ENCODE results near the gene PTGR1.
"Not testable (repeated sequence)": the region's sequence is repeated elsewhere in the genome, so short reads cannot be mapped to it uniquely, and the experiment has no call there.

PTGR1 gene

DNA sequence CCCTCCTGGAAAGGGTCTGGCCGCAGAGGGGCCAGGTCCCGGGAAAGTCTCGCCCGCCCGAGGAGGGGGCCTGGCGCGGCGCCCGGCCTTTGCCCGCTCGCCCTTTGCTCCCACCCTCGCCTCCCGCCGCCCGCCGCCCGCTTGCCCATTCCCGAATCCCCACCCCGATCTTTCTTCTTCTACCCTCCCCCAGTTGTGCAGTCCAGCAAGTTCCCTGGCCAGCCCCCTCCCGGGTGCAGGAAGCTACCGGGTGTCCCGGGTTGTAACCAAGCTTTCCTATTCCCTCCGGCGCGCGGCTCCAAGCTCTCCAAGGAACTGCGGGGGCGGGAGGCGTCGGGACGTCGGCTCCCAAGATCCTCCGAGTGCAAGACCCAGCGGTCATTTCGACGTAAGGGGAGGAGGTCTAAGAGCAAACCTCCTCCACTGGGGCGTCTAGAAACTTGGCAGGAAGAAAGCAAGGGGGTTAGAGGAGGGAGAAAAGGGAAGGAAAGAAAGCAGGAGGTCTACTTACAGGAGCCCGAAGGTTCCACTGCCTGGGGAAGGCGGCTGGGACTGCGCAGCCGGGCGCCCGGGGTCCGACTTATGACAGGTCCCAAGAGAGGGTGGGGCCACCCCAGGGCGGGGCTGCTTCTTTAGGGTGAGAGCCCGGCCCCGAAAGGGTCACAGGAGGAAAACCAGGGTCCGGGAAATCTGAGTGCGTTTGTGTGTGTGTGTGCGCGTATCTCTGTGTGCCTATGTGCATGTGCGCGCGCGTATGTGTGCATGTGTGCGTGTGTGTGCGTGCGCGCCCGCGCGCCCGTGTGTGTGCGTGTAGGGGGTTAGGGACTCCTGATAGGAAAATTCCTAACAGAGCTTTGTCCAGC is at the start of gene PTGR1:
TSS of gene PTGR1 (minus strand) at position 556 of the 863 bp plus-strand sequence. CDS start 2,225 bp downstream, outside the sequence.
- peak; percentile 73 for DNase-seq (ENCODE audit: low spot score)

DNA sequence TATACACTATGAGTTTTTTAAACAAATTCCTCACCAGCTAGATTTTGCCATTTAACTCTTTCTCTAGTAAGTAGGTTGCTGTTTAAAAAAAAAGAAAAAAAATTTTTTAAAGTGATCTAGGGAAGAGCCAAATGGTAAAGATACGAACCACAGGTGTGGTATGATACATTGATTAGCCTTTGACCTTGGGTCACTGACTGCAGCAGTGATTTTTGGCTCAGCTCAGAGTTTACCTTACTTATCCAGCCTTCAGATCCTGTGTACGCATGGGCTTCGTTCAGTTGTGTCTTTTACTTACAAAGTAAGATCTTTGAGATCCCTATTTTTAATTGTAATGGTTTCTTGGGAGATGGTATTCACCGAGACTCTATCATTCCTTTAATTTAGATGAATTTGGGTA is 49.6 kb upstream of the PTGR1 start:
- DNase-seq (ENCODE audit: low spot score): no peak

DNA sequence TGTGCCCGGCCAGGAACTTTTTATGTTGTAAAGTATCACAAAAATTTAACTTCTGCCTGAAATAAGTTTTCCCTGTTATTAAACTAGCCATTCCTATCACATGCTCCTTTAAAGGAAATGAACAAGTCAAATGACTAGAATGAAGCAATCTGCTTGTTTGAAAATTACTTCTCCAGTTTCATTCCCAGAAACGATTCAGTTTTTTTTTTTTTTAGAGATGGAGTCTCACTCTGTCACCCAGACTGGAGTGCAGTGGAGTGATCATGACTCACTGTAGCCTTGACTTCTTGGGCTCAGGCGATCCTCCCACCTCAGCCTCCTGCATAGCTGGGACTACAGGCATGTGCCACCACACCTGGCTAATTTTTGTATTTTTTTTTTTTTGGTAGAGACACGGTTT is 48.6 kb upstream of the PTGR1 start:
- DNase-seq (ENCODE audit: low spot score): no peak

DNA sequence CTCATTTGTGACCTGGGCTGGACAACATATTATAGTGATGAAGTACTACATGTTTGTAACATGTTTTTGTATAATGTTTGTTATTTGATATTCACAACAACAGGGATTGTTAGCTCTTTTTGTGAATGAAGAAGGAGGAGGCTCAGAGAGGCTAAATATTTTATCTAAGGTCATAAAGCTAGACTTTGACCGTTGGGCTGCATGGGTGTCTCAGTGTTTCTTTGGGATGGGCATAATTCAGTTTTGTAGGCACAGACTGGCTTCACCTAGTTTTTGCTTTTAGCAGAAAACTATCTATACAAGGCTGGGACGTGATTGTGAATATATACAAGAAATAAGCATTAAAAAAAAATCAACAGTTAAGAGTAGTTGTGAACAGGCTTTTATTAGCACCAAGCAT is 47.0 kb upstream of the PTGR1 start:
- DNase-seq (ENCODE audit: low spot score): no peak

DNA sequence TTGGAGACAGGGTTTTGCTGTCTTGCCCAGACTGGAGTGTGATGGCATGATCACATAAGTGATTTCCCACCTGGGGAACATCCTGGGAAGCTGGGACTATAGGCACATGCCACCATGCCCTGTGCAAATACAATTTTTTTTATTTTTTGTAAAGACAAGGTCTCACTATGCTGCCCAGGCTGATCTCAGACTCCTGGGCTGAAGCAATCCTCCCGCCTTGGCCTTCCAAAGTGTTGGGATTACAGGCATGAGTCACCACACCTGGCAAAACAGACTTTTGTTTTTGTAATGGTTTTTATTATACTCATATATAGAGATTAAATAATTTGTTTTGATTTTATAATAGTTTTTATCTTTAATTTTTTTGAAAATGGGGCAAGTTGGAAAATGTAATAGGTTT is 46.4 kb upstream of the PTGR1 start:
- no peak for DNase-seq (ENCODE audit: low spot score)

DNA sequence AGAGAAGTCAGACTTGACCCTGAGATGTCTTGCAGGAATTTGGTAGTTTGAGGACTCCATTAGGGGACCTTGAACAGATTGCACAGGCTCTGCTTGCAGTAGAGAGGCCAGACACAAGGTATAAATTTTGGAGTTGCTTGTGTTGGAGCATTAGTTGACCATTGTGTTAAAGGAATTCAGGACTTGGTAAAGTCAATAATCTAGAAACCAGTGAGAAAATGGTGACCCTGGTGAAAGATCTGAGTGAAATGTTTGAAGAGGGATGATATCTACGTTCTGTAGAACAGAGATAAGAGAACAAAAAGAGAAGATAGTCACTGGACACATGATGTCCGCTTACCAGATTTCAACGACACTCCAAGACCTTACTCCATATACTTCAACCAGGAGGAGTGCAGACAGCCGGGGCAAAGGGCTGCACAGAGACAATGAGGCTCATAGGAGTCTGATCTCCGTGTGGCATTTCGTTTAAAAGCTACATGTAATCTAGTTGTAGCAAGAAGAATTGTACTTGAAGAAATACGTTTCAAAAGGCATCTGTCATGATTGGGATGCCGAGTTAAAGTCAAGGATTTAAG is 44.8 kb upstream of the PTGR1 start:
- no peak for DNase-seq (ENCODE audit: low spot score)

DNA sequence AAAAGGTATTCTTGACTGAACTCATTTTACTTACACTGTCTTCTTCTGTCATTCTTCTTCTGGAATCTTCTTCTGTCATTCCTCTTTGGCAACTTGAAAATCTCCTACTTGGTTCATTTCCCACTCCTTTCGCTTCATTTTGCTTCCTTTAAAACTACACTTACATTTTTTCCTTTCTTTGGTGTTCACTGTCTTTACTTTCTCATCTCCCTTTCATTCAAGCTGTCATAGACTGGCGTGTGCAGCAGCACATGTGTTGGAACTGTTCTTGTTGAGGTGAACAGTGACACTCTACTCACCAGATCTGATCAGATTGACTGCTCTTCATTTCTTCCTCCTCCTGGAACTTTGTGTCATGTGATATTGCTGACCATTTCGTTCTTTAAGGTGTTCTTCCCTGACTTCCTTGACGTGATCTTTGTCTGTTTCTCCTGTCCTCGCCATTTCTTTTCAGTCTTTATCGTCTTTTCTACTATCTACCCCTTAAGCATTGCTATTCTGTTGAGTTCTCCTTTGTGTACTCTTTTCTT is 38.0 kb upstream of the PTGR1 start:
- DNase-seq (ENCODE audit: low spot score): no peak

DNA sequence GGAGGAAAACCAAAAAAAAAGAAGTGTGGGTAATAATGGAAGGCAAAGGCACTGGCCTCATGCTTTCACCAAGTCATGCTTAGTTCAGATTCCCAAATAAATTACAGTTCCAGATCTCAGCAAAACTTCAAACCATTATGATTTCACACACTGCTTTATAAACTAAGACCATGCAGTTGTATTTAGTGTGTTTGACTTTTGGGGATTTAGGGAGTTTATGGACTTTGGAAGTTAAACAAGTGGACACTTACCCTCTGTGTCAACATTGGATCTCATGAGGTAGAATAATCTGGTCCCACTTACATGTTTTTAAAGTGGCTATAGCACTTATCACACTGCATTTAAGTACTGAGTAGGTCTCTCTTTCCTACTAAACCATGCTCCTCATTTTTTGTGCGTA is 35.4 kb upstream of the PTGR1 start:
- no peak for DNase-seq (ENCODE audit: low spot score)

DNA sequence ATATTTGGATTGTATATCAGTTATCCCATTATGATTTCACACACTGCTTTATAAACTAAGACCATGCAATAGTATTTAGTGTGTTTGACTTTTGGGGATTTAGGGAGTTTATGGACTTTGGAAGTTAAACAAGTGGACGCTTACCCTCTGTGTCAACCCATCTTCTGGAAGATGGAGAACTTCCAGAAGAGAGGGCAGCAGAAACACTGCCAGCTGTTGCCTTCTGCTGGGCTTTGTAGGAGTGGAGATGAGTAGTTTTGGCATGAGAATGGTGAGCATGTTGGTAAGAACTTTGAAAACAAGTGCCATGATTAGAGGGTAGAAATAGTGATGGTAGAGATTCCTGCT is 33.9 kb upstream of the PTGR1 start:
- no peak for DNase-seq (ENCODE audit: low spot score)

DNA sequence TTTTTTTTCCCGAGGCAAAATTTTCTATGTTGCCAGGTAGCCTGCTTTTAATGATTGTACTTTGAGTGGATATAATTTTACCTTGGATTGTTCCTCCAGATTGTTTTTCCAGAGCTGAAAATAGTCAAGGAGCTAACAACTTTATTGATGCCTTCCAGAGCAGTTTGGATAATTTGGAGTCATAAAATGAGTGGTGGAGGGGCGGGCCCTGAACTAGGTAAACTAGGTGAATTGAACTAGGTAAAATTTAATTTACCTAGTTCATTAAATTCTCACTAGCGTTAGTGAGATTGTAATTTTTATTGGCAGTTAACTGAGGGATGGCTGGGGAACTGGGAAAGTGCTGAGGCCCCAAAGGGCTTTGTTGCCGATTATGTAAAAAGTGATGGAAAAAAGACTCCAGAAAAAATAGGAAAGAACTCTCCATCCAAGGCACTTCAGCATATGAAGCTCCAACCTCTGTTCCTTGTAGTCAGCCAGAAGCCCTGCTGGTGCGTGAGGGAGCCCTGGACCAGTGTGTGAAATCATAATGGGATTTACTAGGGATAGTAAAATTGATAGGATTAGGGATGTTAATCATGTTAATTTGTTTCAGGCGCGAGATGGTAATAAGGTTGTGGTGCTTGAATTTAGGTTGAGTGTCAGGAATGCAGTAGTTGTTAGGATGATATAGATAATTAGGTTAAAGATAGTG is 33.4 kb upstream of the PTGR1 start:
- no peak for DNase-seq (ENCODE audit: low spot score)

DNA sequence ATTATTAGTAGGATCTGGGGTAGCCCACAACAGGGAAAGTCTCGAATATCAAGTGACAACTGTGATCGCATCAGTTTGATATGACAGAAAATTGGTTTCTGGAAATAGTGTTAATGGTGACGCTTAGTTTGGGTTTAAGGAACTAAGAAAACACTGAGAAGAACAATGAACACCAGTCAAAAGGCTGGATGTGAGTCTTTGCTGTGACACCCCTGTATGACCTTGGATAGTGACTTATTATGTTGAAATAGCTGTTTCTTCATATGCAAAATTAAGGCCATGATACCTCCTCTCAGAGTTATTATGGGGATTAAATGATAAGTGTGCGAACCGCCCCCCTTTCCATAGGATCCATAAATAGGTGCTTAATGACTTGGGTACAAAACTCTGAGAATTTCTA is 32.6 kb upstream of the PTGR1 start:
- no peak for DNase-seq (ENCODE audit: low spot score)

DNA sequence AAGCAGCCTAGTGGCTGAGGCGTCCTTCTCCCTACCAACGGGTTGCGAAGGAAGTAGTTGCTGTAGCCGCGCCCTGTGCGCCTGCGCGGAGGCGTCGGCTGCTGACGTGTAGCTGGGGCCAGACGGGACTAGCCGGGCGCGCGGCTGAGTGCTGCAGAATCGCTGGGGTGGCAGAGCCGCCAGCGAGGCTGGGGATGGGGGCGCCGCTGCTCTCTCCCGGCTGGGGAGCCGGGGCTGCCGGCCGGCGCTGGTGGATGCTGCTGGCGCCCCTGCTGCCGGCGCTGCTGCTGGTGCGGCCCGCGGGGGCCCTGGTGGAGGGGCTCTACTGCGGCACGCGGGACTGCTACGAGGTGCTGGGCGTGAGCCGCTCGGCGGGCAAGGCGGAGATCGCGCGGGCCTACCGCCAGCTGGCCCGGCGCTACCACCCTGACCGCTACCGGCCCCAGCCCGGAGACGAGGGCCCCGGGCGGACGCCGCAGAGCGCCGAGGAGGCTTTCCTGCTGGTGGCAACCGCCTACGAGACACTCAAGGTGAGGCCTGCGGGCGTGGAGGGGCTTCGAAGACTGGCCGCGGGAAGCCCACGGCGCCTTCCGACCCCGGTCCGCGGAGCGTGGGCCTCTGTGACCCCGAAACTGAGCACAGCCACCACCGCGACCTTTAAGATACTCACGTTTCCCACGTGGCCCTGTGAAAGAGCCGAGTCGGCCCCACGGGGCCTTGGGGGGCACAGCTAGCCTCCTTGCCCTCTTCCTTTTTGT is 31.9 kb upstream of the PTGR1 start, which contains the start of gene DNAJC25:
TSS of gene DNAJC25 (plus strand) at position 121 of the 758 bp plus-strand sequence. CDS start at position 195, 74 bp downstream.
- peak; percentile 99 for DNase-seq (ENCODE audit: low spot score)

DNA sequence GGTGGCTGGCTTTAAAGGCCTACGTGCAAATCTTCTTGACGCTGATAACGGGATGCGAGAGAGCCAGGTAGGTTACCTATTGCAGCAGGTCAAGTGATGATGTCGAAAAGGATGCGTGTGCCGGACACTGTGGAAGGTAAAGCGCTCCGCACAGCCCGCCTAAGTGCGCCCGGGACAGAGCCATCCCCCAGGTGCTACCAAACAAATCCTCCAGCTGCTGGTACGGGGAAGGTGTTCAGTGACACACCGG is 31.4 kb upstream of the PTGR1 start:
- no peak for DNase-seq (ENCODE audit: low spot score)

DNA sequence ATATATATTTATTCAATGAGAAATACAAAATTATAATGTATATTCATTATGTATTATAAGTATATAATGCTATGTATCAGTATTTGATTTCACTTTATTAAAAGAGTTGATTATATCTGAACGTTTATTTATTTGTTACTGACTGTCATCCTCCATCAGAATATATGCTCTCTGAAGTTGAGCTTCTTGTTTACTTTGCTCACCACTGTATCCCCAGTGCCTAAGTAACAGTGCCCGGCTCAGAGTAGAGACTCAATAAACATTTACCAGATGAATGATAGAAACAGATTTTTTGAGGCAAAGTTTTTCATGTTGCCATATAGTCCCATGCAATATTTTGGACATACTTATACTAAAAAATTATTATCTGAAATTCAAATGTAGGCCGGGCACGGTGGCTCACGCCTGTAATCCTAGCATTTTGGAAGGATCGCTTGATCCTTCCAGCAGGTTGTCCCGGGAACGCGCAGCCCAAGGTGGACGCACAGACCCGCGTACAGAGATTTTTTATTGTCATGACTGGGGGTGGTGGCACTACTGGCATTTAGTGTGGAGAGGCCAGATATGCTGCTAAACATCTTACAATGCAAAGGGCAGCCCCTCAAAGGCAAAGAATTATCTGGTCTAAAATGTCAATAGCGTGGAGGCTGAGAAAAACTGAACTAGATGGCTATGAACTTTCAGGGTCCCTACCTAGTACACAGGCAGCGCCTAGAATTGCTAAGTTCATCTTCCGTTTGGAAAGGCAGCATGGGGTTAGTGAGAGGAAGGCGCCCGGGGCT is 30.9 kb upstream of the PTGR1 start:
- DNase-seq (ENCODE audit: low spot score): no peak

DNA sequence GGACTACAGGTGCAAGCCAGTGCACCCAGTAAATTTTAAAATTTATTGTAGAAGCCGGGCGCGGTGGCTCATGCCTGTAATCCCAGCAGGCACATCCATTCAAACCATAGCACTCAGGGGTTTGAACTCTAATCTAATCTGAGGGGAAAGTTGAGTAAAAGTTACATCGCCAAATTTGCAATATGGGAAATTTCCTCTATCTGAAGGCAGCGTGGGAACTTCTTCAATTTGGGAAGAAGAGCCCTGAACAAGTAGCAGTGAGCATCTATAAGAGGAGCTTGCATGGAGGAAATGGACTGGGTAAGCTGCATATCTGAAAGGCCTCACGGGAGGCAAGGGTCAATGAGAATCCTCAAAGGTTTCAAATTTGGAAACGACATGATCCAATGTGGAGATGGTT is 29.0 kb upstream of the PTGR1 start:
- no peak for DNase-seq (ENCODE audit: low spot score)

DNA sequence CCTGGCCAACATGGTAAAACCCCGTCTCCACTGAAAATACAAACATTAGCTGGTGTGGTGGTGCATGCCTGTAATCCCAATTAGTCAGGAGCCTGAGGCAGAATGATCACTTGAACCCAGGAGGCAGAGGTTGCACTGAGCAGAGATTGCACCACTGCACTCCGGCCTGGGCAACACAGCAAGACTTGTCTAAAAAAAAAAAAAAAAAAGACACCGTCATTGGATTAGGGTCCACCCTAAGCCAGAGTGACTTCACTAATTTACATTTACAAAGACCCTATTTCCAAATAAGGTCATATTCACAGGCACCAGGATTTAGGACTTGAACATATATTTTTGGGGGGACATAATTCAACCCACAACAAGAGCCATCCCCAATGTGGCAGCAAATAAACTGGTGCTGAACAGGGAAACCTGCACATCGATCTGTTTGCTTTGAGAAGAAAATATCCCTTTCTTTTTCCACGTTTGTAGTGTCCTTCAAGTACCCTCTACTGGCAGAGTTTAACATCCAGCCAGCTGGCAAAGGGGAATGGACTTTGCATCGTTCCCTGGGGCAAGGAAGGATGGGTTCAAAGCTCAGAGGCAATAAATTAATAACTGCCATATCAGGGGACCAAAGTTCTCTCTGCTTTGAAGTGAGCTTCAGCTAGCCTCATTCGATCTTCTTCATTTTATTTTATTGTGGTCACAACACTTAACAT is 28.0 kb upstream of the PTGR1 start:
- peak; percentile 73 for DNase-seq (ENCODE audit: low spot score)

DNA sequence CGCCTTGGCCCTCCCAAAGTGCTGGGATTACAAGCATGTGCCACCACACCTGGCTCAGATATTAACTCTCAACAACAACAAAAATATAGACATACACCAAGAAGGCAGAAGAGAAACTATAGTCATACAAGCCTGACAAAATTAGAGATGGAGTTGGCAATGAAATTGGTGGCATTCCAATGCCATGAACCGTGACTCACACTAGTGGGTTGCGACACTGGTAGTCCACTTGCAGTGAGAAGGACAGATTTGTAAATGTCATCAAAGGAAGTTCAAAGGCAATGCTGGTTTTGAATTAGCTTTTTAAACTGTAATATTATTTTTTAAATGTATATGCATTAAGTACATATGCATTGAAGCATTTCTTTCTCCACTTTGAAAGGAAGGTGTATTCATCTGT is 23.2 kb upstream of the PTGR1 start:
- no peak for DNase-seq (ENCODE audit: low spot score)

DNA sequence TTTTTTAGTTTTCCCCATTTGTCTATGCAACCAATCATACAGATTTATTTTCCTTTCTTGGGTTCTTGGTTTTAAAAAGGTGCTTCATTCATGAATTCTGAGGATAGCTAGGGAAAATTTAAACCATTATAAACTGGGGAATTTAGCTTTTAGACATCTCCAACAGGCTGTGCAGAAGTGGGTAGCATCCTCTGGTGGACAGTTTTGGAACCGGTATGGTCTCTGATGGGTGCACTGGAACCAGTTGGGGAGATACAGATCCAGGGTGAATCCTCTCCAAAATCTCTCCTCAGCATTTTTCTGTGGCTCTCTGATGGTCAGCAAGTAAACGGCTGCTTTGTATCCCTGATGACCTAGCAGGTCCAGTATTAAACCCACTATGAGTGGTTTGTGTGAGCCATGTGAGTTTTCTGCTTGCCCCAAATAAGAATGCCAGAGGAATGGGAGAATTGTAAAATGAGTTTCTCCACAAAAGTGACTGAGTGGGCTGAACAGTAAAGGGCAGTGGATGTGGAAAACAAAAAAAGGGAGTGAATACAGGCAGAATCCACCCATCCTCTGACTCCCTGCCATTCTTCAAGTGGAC is 22.5 kb upstream of the PTGR1 start:
- DNase-seq (ENCODE audit: low spot score): peak; percentile 76

DNA sequence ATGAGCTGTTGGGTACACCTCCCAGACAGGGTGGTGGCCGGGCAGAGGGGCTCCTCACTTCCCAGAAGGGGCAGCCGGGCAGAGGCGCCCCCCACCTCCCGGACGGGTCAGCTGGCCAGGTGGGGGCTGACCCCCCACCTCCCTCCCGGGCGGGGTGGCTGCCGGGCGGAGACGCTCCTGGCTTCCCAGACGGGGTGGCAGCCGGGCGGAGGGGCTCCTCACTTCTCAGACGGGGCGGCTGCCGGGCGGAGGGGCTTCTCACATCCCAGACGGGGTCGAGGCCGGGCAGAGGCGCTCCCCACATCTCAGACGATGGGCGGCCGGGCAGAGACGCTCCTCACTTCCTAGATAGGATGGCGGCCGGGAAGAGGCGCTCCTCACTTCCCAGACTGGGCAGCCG is 17.9 kb upstream of the PTGR1 start:
- DNase-seq (ENCODE audit: low spot score): not testable (repeated sequence)

DNA sequence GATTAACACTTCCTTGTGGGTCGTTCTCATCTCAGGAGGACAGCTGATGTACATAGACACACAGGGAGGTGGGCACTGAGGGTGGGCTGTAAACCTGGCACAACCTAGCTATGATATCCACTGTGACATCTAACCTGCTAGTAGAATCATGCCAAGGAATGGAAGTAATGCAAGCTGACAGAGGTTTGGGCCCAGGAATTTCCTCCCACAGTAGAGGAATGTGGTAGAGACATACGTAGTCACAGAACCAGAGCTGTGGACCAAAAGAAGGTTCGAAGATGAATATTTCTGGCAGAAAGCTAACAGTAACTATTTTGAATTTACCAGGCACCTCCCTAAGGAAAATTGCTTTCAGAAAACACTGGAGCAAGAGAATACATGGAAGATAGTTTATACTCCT is 16.5 kb upstream of the PTGR1 start:
- no peak for DNase-seq (ENCODE audit: low spot score)
